Thyroid gland (tissue), 4 donors: ENCODE measurements around the gene GCH1. TPM values are rescaled to one million over a fixed set of nuclear protein-coding genes. Genes with fewer than 3 reads are reported as not detected.

Experiments
- DNase-seq, 2 donors: peaks; one replicate each; pipeline ENCODE4 v3.0.0-alpha.2; 2019
- H3K27ac ChIP-seq, 3 donors: fragments of 200-600 bp; sonication (generic); 1 replicate in 2 of 3; 2 replicates in 1 of 3; pipeline ENCODE4 v1.5.1; 2016 to 2019; ENCODE audit warnings: mild to moderate bottlenecking in 1 of 3, moderate library complexity in 1 of 3
- H3K27me3 ChIP-seq: fragments of 200-600 bp; sonication (generic); one replicate; pipeline ENCODE4 v1.5.1; 2019
- H3K36me3 ChIP-seq, 2 donors: fragments of 200-600 bp; sonication (generic); one replicate each; pipeline ENCODE4 v1.5.1; 2016 to 2019
- H3K4me1 ChIP-seq, 2 donors: fragments of 200-600 bp; sonication (generic); one replicate each; pipeline ENCODE4 v1.5.1; 2017 to 2019
- H3K4me3 ChIP-seq, 3 donors: fragments of 200-600 bp; sonication (generic); replicated peaks in 1 of 3; 1 replicate in 2 of 3; 2 replicates in 1 of 3; pipeline ENCODE4 v1.5.1; 2016; ENCODE audit warnings: mild to moderate bottlenecking in 1 of 3
- H3K9me3 ChIP-seq: fragments of 200-600 bp; sonication (generic); one replicate; pipeline ENCODE4 v1.5.1; 2017
- POLR2A ChIP-seq, 2 donors: fragments of 450-650 bp; IDR thresholded peaks; one replicate each; pipeline ENCODE4 v1.6.1; 2017; ENCODE audit warnings: antibody characterized with exemption in 2 of 2, mild to moderate bottlenecking in 2 of 2, moderate library complexity in 1 of 2
- WGBS, 2 donors: methylation state at CpG; one replicate each; pipeline ENCODE4 v1.1.5; 2017; 5-methylcytosine and 5-hydroxymethylcytosine counted together
- intact Hi-C: fragments of 100-400 bp; cut with DNase I; formaldehyde crosslinking; loops from one replicate; pipeline ENCODE4 v1.15.1; 2023
- total RNA-seq, 4 donors: library from RNA; depleted of rRNA; stranded (reverse); fragments of >200 nt; gene quantifications; one replicate each; pipeline ENCODE4 v1.2.3, GENCODE V29; 2016
- TF ChIP-seq, protein P1 (sequence below), 6 experiments: fragments of 200-600 bp in 3 of 6; fragments of 450-650 bp in 3 of 6; sonication (generic) in 3 of 6; IDR thresholded peaks; one replicate each; pipeline ENCODE4 v1.5.1; 2016 to 2019; ENCODE audit warnings: antibody characterized with exemption in 6 of 6, mild to moderate bottlenecking in 2 of 6, inconsistent platforms in 1 of 6, moderate library complexity in 1 of 6

Gene GCH1
- total RNA-seq, 4 donors from 2014 or later = 5.2 to 7.8 (median 7.4) TPM

- WGBS, 2 donors = 88 to 96% methylated on average over 3 of the region's 3 CpGs
- Histone ChIP-seq H3K27ac (no peak overlapping the region), H3K27me3 (no peaks in the 10 kb centered on the region), H3K4me1 (no peaks in the 10 kb centered on the region), H3K9me3 (no peaks in the 10 kb centered on the region), H3K4me3 (no peak overlapping the region), H3K36me3 (no peaks in the 10 kb centered on the region)
- TF ChIP-seq POLR2A (IDR thresholded peaks at IDR 0.05) = no peak
- TF ChIP-seq, protein P1, sequence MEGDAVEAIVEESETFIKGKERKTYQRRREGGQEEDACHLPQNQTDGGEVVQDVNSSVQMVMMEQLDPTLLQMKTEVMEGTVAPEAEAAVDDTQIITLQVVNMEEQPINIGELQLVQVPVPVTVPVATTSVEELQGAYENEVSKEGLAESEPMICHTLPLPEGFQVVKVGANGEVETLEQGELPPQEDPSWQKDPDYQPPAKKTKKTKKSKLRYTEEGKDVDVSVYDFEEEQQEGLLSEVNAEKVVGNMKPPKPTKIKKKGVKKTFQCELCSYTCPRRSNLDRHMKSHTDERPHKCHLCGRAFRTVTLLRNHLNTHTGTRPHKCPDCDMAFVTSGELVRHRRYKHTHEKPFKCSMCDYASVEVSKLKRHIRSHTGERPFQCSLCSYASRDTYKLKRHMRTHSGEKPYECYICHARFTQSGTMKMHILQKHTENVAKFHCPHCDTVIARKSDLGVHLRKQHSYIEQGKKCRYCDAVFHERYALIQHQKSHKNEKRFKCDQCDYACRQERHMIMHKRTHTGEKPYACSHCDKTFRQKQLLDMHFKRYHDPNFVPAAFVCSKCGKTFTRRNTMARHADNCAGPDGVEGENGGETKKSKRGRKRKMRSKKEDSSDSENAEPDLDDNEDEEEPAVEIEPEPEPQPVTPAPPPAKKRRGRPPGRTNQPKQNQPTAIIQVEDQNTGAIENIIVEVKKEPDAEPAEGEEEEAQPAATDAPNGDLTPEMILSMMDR (IDR thresholded peaks at IDR 0.05) = no peak
- intact Hi-C loops = no loop called here
- DNase-seq = no peak
These were observed 49.3 kb downstream of the GCH1 start for GRCh38 chr14:54853339-54853738.

DNA sequence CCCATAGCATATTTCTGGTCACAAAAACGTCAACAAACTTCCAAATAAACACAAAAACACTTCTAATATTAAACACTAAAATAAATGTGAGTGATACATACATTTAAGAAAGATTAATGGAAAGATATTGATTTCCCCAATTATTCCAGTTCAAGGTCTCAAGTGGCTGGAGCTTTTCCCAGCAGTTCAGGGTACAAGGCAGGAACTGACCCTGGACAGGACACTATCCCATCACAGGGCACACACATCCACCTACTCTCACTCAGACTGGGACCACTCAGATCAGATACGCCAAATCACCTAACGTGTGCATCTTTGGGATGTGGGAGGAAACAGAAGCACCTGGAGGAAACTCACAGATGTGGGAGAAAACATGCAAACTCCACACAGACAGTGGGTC, 50.4 kb downstream of the GCH1 start:
- 82 to 89% methylated on average over 3 of the region's 3 CpGs for WGBS, 2 donors

GRCh38 chr14:54848910-54849309, 53.7 kb downstream of the GCH1 start:
- no peaks in the 10 kb centered on the region for H3K27me3 ChIP-seq
- H3K36me3 ChIP-seq = no peaks in the 10 kb centered on the region
- H3K4me1 ChIP-seq = no peaks in the 10 kb centered on the region
- H3K9me3 ChIP-seq = no peaks in the 10 kb centered on the region
- intact Hi-C loops = no loop called here
- DNase-seq = no peak
- WGBS, 2 donors = 90 to 97% methylated on average over 1 of the region's 1 CpG
- TF ChIP-seq, protein P1 (IDR thresholded peaks at IDR 0.05) = no peak
- TF ChIP-seq POLR2A (IDR thresholded peaks at IDR 0.05) = no peak
- no peak overlapping the region for H3K27ac ChIP-seq
- no peak overlapping the region for H3K4me3 ChIP-seq

More for the DNA sequence above, 50.4 kb downstream of the GCH1 start:
- no peak overlapping the region for H3K4me3 ChIP-seq
- no peaks in the 10 kb centered on the region for H3K36me3 ChIP-seq
- intact Hi-C loops = no loop called here
- H3K4me1 ChIP-seq = no peaks in the 10 kb centered on the region
- H3K9me3 ChIP-seq = no peaks in the 10 kb centered on the region
- H3K27ac ChIP-seq = no peak overlapping the region
- no peaks in the 10 kb centered on the region for H3K27me3 ChIP-seq
- DNase-seq = no peak
- TF ChIP-seq, protein P1 (IDR thresholded peaks at IDR 0.05) = no peak
- no peak for TF ChIP-seq POLR2A (IDR thresholded peaks at IDR 0.05)

- intact Hi-C loops = no loop called here
- TF ChIP-seq POLR2A (IDR thresholded peaks at IDR 0.05) = no peak
- TF ChIP-seq, protein P1 (IDR thresholded peaks at IDR 0.05) = no peak
- H3K27me3 ChIP-seq = no peaks in the 10 kb centered on the region
- WGBS, 2 donors = 93% methylated on average over 7 of the region's 7 CpGs
- H3K9me3 ChIP-seq = no peaks in the 10 kb centered on the region
- H3K4me1 ChIP-seq = no peaks in the 10 kb centered on the region
- no peak for DNase-seq
- no peak overlapping the region for H3K27ac ChIP-seq
- no peak overlapping the region for H3K4me3 ChIP-seq
- H3K36me3 ChIP-seq = no peaks in the 10 kb centered on the region
These were observed 57.0 kb downstream of the GCH1 start for GRCh38 chr14:54845641-54846040.

- Histone ChIP-seq H3K27ac (no peak overlapping the region), H3K36me3 (no peaks in the 10 kb centered on the region), H3K27me3 (no peaks in the 10 kb centered on the region), H3K4me3 (no peak overlapping the region), H3K9me3 (no peaks in the 10 kb centered on the region), H3K4me1 (no peaks in the 10 kb centered on the region)
- TF ChIP-seq POLR2A (IDR thresholded peaks at IDR 0.05) = no peak
- TF ChIP-seq, protein P1 (IDR thresholded peaks at IDR 0.05) = no peak
- no peak for DNase-seq
- intact Hi-C loops = no loop called here
- WGBS, 2 donors = 95 to 96% methylated on average over 2 of the region's 2 CpGs
These were observed 58.1 kb downstream of the GCH1 start for GRCh38 chr14:54844479-54844878.
